ENCODE results near the gene STARD4.

STARD4 gene

GRCh38 chr5:111528056-111528455 lies 15.7 kb upstream of the STARD4 start:
- DNase-seq (ENCODE audit: low read depth in 2 of 2) = no peak

GRCh38 chr5:111520908-111521307 lies 8.6 kb upstream of the STARD4 start:
- no peak for DNase-seq (ENCODE audit: low read depth in 2 of 2)

- DNase-seq (ENCODE audit: low read depth in 2 of 2) = no peak
Observed at GRCh38 chr5:111518777-111519176, 6.4 kb upstream of the STARD4 start.

- no peak for DNase-seq (ENCODE audit: low read depth in 2 of 2)
Observed at GRCh38 chr5:111517853-111518501, 5.6 kb upstream of the STARD4 start.

GRCh38 chr5:111514087-111514486 lies 1.8 kb upstream of the STARD4 start:
- no peak for DNase-seq (ENCODE audit: low read depth in 2 of 2)

GRCh38 chr5:111513131-111513520 lies 791 bp upstream of the STARD4 start:
- peak; percentile 57 to 65 for DNase-seq (ENCODE audit: low read depth in 2 of 2)

- DNase-seq (ENCODE audit: low read depth in 2 of 2) = no peak
Observed at GRCh38 chr5:111511831-111512374, 432 bp downstream of the STARD4 start.

GRCh38 chr5:111511174-111511830 lies 1.0 kb downstream of the STARD4 start:
- DNase-seq (ENCODE audit: low read depth in 2 of 2) = no peak

GRCh38 chr5:111509119-111509518 lies 3.2 kb downstream of the STARD4 start:
- no peak for DNase-seq (ENCODE audit: low read depth in 2 of 2)

- DNase-seq (ENCODE audit: low read depth in 2 of 2) = no peak
Observed at GRCh38 chr5:111507276-111507675, 5.1 kb downstream of the STARD4 start.

- DNase-seq (ENCODE audit: low read depth in 2 of 2) = no peak
Observed at GRCh38 chr5:111505096-111505495, 7.2 kb downstream of the STARD4 start.

- no peak for DNase-seq (ENCODE audit: low read depth in 2 of 2)
Observed at GRCh38 chr5:111502956-111503355, 9.4 kb downstream of the STARD4 start.

GRCh38 chr5:111498346-111498745 lies 14.0 kb downstream of the STARD4 start:
- no peak for DNase-seq (ENCODE audit: low read depth in 2 of 2)

- DNase-seq (ENCODE audit: low read depth in 2 of 2) = no peak
Observed at GRCh38 chr5:111495159-111495558, 17.2 kb downstream of the STARD4 start.

GRCh38 chr5:111494355-111494999 lies 17.9 kb downstream of the STARD4 start:
- no peak for DNase-seq (ENCODE audit: low read depth in 2 of 2)

GRCh38 chr5:111493031-111493430 lies 19.3 kb downstream of the STARD4 start:
- no peak for DNase-seq (ENCODE audit: low read depth in 2 of 2)

GRCh38 chr5:111488353-111488752 lies 24.0 kb downstream of the STARD4 start:
- no peak for DNase-seq (ENCODE audit: low read depth in 2 of 2)

- DNase-seq (ENCODE audit: low read depth in 2 of 2) = no peak
Observed at GRCh38 chr5:111486926-111487325, 25.4 kb downstream of the STARD4 start.

GRCh38 chr5:111486055-111486454 lies 26.3 kb downstream of the STARD4 start:
- DNase-seq (ENCODE audit: low read depth in 2 of 2) = no peak

- no peak for DNase-seq (ENCODE audit: low read depth in 2 of 2)
Observed at GRCh38 chr5:111480346-111480745, 32.0 kb downstream of the STARD4 start.

GRCh38 chr5:111478898-111479297 lies 33.4 kb downstream of the STARD4 start:
- no peak for DNase-seq (ENCODE audit: low read depth in 2 of 2)

- no peak for DNase-seq (ENCODE audit: low read depth in 2 of 2)
Observed at GRCh38 chr5:111478266-111478665, 34.1 kb downstream of the STARD4 start.

- DNase-seq (ENCODE audit: low read depth in 2 of 2) = no peak
Observed at GRCh38 chr5:111472579-111472978, 39.8 kb downstream of the STARD4 start.

Data from activated CD8-positive, alpha-beta memory T cell treated with anti-CD3 and anti-CD28 coated beads for 4 hours (primary cell).